D721Med (cell line): ENCODE measurements around the gene CCL2.

Source experiments
- DNase-seq: peaks from one replicate; pipeline ENCODE4 v3.0.0; 2011; ENCODE audit warnings: low spot score; ENCODE audit not compliant: insufficient read length
- FAIRE-seq: peaks from 2 replicates; lab custom pipeline; 2011; peaks lifted over from hg19 to GRCh38; lab: Jason Lieb, UNC
- TF ChIP-seq, protein P1 (sequence below): IDR thresholded peaks from 2 replicates; pipeline ENCODE4 v1.5.1; 2012; ENCODE audit warnings: mild to moderate bottlenecking, control low read depth; ENCODE audit not compliant: insufficient read depth; ENCODE audit errors: missing control alignments

CCL2 gene

DNA sequence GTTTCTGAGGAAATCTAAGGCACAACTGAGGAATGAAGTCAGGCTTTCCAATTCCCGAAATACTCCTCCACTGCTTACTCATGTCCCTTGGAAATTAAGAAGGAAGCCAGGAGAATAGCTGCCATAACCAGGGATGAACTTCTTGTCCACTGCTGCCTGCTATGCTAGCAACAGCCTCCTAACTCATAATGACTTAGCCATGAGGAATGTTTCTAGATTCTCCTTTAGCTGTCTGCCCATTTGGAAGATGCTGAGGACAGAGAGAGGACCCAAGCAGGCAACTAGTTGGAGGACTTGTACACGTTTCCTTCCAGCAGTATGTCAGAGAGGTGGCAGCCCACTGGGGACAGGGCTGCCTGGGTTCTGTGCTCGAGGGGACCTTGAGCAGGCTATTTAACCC is 939 bp upstream of the CCL2 start:
- TF ChIP-seq, protein P1, sequence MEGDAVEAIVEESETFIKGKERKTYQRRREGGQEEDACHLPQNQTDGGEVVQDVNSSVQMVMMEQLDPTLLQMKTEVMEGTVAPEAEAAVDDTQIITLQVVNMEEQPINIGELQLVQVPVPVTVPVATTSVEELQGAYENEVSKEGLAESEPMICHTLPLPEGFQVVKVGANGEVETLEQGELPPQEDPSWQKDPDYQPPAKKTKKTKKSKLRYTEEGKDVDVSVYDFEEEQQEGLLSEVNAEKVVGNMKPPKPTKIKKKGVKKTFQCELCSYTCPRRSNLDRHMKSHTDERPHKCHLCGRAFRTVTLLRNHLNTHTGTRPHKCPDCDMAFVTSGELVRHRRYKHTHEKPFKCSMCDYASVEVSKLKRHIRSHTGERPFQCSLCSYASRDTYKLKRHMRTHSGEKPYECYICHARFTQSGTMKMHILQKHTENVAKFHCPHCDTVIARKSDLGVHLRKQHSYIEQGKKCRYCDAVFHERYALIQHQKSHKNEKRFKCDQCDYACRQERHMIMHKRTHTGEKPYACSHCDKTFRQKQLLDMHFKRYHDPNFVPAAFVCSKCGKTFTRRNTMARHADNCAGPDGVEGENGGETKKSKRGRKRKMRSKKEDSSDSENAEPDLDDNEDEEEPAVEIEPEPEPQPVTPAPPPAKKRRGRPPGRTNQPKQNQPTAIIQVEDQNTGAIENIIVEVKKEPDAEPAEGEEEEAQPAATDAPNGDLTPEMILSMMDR, result no peak
- DNase-seq (no peak), FAIRE-seq (no peak)

DNA sequence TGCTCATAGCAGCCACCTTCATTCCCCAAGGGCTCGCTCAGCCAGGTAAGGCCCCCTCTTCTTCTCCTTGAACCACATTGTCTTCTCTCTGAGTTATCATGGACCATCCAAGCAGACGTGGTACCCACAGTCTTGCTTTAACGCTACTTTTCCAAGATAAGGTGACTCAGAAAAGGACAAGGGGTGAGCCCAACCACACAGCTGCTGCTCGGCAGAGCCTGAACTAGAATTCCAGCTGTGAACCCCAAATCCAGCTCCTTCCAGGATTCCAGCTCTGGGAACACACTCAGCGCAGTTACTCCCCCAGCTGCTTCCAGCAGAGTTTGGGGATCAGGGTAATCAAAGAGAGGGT is 272 bp downstream of the CCL2 start:
- no peak for FAIRE-seq

DNA sequence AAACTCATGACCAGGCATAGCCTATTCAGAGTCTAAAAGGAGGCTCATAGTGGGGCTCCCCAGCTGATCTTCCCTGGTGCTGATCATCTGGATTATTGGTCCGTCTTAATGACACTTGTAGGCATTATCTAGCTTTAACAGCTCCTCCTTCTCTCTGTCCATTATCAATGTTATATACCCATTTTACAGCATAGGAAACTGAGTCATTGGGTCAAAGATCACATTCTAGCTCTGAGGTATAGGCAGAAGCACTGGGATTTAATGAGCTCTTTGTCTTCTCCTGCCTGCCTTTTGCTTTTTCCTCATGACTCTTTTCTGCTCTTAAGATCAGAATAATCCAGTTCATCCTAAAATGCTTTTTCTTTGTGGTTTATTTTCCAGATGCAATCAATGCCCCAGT is 756 bp downstream of the CCL2 start:
- TF ChIP-seq, protein P1, result no peak
- FAIRE-seq (no peak), DNase-seq (no peak)

More for the DNA sequence above, 272 bp downstream of the CCL2 start:
- TF ChIP-seq, protein P1, result no peak
- DNase-seq, result no peak

DNA sequence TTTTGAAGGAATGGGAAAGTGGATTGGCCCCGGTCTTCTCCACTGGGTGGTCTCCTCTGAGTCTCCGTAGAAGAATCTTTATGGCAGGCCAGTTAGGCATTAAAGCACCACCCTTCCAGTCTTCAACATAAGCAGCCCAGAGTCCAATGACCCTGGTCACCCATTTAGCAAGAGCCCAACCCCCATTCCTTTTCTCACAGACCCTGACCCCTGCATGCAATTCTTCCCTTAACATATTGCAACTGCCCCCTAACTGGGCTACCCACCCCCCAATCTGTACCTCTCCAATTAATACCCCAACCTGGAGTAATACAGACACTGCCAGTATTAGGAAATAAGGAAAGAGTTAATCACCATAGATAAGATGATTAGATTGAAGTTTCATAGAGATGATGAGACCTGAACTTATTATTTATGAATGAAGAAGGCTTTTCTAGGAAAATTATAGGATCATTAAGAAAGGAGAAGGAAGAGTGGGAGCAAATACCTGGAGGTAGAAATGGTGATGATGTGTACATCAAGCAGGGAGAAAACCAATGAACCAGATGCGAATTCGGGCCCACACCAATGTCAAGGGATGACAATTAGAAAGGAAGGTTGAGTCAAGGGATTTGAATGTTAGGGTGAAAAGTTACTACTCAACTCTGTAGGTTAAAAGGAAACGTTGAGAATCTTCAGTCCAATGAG is 2.4 kb downstream of the CCL2 start:
- FAIRE-seq (no peak), DNase-seq (no peak)
- TF ChIP-seq, protein P1, result no peak

DNA sequence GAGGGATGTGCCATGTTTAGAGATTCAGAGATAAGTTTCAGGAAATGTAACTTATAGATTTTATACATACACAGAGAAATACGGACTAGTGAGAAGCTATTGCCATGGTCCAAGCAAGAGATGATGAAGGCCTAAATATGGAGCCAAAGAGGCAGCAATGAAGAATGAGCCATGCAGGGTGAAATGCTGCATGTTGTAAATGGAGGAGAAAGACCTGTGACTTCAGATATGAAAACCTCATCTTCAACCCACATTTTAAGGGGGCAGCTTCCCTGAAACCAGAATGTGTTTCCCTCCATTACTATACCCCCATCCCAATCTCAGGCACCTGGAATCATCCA is 2.9 kb downstream of the CCL2 start:
- TF ChIP-seq, protein P1, result no peak
- FAIRE-seq, result no peak
- no peak for DNase-seq

DNA sequence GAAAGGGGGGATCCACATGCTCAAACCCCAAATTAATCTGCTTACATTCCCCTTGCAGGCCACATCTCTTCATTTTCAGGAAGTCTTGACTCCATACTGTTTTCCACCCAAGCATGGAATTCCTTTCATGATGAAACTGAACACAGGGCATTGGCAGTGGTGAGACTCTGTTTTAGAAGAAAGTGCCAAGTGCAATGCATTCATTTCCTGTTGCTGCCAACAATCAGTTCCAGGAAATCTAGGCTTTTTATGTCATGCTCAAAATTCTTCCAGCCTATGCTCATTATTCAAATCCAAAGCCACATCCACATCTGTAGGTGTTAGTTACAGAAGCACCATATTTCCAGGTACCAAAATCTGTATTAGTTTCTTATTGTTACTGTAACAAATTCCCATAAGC is 4.1 kb downstream of the CCL2 start:
- DNase-seq (no peak), FAIRE-seq (no peak)
- TF ChIP-seq, protein P1, result no peak

DNA sequence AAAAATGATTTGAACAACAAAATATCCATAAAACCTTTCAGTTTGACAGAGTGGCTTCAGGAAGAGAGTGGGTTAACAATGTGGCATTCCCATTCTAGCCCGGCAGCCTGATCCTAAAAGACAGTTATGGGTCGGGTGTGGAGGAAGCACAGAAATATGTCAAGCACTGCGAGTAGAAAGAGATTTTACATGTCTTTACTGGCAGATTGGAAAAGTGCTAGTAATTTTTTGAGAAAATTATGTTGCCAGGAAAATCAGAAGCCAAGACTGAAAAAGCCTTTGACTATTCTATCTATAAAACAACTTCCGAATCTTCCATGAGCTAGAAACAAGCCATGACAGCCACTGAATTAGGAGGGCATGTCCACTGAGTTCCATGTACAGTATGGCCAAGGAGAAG is 5.8 kb downstream of the CCL2 start:
- FAIRE-seq (no peak), DNase-seq (no peak)
- TF ChIP-seq, protein P1, result no peak
